Astrocyte (in vitro differentiated cells and primary cell): ENCODE measurements around the gene STAT3.

Source experiments
- EZH2 ChIP-seq: IDR thresholded peaks from 2 replicates; pipeline ENCODE4 v1.6.1; 2012; ENCODE audit warnings: mild to moderate bottlenecking, low read length, inconsistent platforms; ENCODE audit not compliant: insufficient read depth
- TF ChIP-seq, protein P1 (sequence below): IDR thresholded peaks from 2 replicates; pipeline ENCODE4 v1.5.1; 2011; ENCODE audit warnings: low read depth, mild to moderate bottlenecking, inconsistent platforms, low read length, moderate library complexity; ENCODE audit not compliant: insufficient read depth

- TF ChIP-seq, protein P1, sequence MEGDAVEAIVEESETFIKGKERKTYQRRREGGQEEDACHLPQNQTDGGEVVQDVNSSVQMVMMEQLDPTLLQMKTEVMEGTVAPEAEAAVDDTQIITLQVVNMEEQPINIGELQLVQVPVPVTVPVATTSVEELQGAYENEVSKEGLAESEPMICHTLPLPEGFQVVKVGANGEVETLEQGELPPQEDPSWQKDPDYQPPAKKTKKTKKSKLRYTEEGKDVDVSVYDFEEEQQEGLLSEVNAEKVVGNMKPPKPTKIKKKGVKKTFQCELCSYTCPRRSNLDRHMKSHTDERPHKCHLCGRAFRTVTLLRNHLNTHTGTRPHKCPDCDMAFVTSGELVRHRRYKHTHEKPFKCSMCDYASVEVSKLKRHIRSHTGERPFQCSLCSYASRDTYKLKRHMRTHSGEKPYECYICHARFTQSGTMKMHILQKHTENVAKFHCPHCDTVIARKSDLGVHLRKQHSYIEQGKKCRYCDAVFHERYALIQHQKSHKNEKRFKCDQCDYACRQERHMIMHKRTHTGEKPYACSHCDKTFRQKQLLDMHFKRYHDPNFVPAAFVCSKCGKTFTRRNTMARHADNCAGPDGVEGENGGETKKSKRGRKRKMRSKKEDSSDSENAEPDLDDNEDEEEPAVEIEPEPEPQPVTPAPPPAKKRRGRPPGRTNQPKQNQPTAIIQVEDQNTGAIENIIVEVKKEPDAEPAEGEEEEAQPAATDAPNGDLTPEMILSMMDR = peak; percentile 94
- no peak for TF ChIP-seq EZH2
These were observed 40.1 kb upstream of the STAT3 start for GRCh38 chr17:42428141-42428944.
